ENCODE measurements around the gene AKT1. TPM values are rescaled to one million over a fixed set of nuclear protein-coding genes. Genes with fewer than 3 reads are reported as not detected.

Gene AKT1
- total RNA-seq, 4 donors from 2014 or later = 44.4 to 70.4 (median 57.0) TPM

GRCh38 chr14:104826861-104827176, 31.3 kb upstream of the AKT1 start:
- TF ChIP-seq POLR2A (IDR thresholded peaks at IDR 0.05) (no peak), CTCF (IDR thresholded peaks at IDR 0.05 in 4 of 5, conservative IDR thresholded peaks at IDR 0.05 in 1 of 5) (no peak)
- H3K27me3 ChIP-seq = peaks cover 0 to 4% (median 3%) of the 10 kb centered on the region in 3 donors
- no peak overlapping the region for H3K27ac ChIP-seq
- intact Hi-C loops (cut with DNase I; ENCODE audit: low total_unique reads) (loop anchor here (1.0 to 5.0 kb wide), 3 partner anchors 27 to 195 kb away; partner anchors contain the start of gene CDCA4), in situ Hi-C loops (cut with MboI; ENCODE audit: low sequenced_read_pairs in 4 of 4) (no loop called here)
- peak overlapping the region; percentile 56 to 69 (median 62) for H3K4me3 ChIP-seq
- no peaks in the 10 kb centered on the region for H3K36me3 ChIP-seq
- H3K4me1 ChIP-seq = peaks cover 0 to 18% of the 10 kb centered on the region in 2 donors
- no peaks in the 10 kb centered on the region for H3K9me3 ChIP-seq
- DNase-seq (no peak), ATAC-seq (no peak)

GRCh38 chr14:104826189-104826860, 30.8 kb upstream of the AKT1 start:
- in situ Hi-C loops (cut with MboI; ENCODE audit: low sequenced_read_pairs in 4 of 4) = no loop called here
- peak overlapping the region in 1 of 4 donors; percentile 26 for H3K27ac ChIP-seq
- H3K4me3 ChIP-seq = peak overlapping the region; percentile 56 to 76 (median 62)
- intact Hi-C loops (cut with DNase I; ENCODE audit: low total_unique reads) = loop anchor here (1.0 to 5.0 kb wide), 3 partner anchors 26 to 196 kb away; partner anchors contain the start of gene CDCA4
- DNase-seq (peak; percentile 71 to 81), ATAC-seq (peak; percentile 94 to 95)
- peaks cover 0 to 4% (median 3%) of the 10 kb centered on the region in 3 donors for H3K27me3 ChIP-seq
- no peaks in the 10 kb centered on the region for H3K9me3 ChIP-seq
- H3K4me1 ChIP-seq = peaks cover 0 to 18% of the 10 kb centered on the region in 2 donors
- H3K36me3 ChIP-seq = no peaks in the 10 kb centered on the region
- peak; percentile 46 to 95 (median 87) for TF ChIP-seq CTCF (IDR thresholded peaks at IDR 0.05 in 4 of 5, conservative IDR thresholded peaks at IDR 0.05 in 1 of 5)
- no peak for TF ChIP-seq POLR2A (IDR thresholded peaks at IDR 0.05)

GRCh38 chr14:104824353-104824997, 28.9 kb upstream of the AKT1 start:
- DNase-seq (no peak), ATAC-seq (no peak)
- Histone ChIP-seq H3K4me3 (no peak overlapping the region), H3K27me3 (peaks cover 0 to 4% (median 3%) of the 10 kb centered on the region in 3 donors), H3K9me3 (no peaks in the 10 kb centered on the region), H3K27ac (no peak overlapping the region), H3K36me3 (no peaks in the 10 kb centered on the region), H3K4me1 (peaks cover 0 to 18% of the 10 kb centered on the region in 2 donors)
- intact Hi-C loops (cut with DNase I; ENCODE audit: low total_unique reads) (no loop called here), in situ Hi-C loops (cut with MboI; ENCODE audit: low sequenced_read_pairs in 4 of 4) (loop anchor here in 3 of 4 donors (5.0 kb wide), 1 partner anchor 57 kb away; no protein-coding TSS in a partner anchor)
- TF ChIP-seq CTCF (IDR thresholded peaks at IDR 0.05 in 4 of 5, conservative IDR thresholded peaks at IDR 0.05 in 1 of 5) = no peak
- no peak for TF ChIP-seq POLR2A (IDR thresholded peaks at IDR 0.05)

GRCh38 chr14:104822821-104823615, 27.5 kb upstream of the AKT1 start:
- no peak for DNase-seq
- TF ChIP-seq CTCF (IDR thresholded peaks at IDR 0.05 in 4 of 5, conservative IDR thresholded peaks at IDR 0.05 in 1 of 5) (no peak), POLR2A (IDR thresholded peaks at IDR 0.05) (no peak)
- in situ Hi-C loops (cut with MboI; ENCODE audit: low sequenced_read_pairs in 4 of 4) (loop anchor here in 3 of 4 donors (5.0 kb wide), 1 partner anchor 56 kb away; no protein-coding TSS in a partner anchor), intact Hi-C loops (cut with DNase I; ENCODE audit: low total_unique reads) (no loop called here)
- ATAC-seq = no peak
- peaks cover 0 to 18% of the 10 kb centered on the region in 2 donors for H3K4me1 ChIP-seq
- no peak overlapping the region for H3K27ac ChIP-seq
- no peak overlapping the region for H3K4me3 ChIP-seq
- H3K9me3 ChIP-seq = no peaks in the 10 kb centered on the region
- H3K36me3 ChIP-seq = no peaks in the 10 kb centered on the region
- peaks cover 0 to 4% (median 3%) of the 10 kb centered on the region in 3 donors for H3K27me3 ChIP-seq
